ENCODE results near the gene CLIC5. TPM values are rescaled to one million over a fixed set of nuclear protein-coding genes. Genes with fewer than 3 reads are reported as not detected.

Gene CLIC5
- total RNA-seq, 2 experiments from 2014 or later, result 0.03 to 0.08 TPM

DNA sequence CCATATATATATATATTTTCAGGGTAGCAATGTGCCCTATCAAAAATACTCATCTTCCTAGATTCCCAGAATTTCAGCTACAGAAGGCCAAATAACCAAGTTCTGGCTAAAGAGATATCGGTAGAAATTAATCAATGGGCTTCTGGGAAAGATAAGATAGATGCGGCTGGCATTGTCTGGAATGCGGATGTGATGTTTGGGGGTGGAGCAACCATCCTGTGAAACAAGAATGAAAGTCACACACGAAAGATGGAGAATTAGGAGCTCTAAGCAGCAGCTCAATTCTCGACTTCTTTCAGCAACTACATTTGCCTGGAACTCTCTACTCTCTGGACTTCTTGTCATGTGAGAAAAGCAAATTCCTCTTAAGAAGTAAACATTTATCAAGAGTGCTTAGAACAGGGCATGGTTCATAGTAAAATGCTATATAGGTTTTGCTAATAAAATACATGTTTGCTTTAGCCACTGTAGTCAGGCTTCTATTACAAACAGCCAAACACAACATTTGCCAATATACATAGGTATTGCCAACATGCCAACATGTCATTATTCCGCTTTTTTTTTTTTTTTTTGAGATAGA is 90.8 kb downstream of the CLIC5 start:
- Histone ChIP-seq H3K4me1 (ENCODE audit: insufficient read depth, low read length, poor library complexity, severe bottlenecking) (no peaks in the 10 kb centered on the region), H3K9me2 (ENCODE audit: insufficient read depth, low read length) (no peaks in the 10 kb centered on the region), H3K36me3 (ENCODE audit: insufficient read depth, low read length) (no peaks in the 10 kb centered on the region), H3K9me3 (ENCODE audit: low read length) (no peaks in the 10 kb centered on the region), H3K4me2 (ENCODE audit: low read length) (no peak overlapping the region), H4K20me1 (ENCODE audit: insufficient read depth, low read length) (no peaks in the 10 kb centered on the region), H2AFZ (ENCODE audit: low read length) (no peak overlapping the region), H3K27ac (ENCODE audit: low read depth, low read length, poor library complexity, severe bottlenecking) (no peak overlapping the region), H3K79me2 (ENCODE audit: insufficient read depth, low read depth, low read length) (no peaks in the 10 kb centered on the region), H3K4me3 (ENCODE audit: low read depth, low read length, poor library complexity, severe bottlenecking) (no peak overlapping the region)
- POLR2A ChIA-PET, result interaction anchor here (0.6 kb wide), 1 partner anchor 20 kb away, joined by 3 read pairs; no protein-coding TSS in a partner anchor
- CTCF ChIA-PET (ENCODE audit: unreplicated experiment), result no interaction called here
- no TSS peak for BruUV-seq (replicated peaks)
- TF ChIP-seq, protein P1, sequence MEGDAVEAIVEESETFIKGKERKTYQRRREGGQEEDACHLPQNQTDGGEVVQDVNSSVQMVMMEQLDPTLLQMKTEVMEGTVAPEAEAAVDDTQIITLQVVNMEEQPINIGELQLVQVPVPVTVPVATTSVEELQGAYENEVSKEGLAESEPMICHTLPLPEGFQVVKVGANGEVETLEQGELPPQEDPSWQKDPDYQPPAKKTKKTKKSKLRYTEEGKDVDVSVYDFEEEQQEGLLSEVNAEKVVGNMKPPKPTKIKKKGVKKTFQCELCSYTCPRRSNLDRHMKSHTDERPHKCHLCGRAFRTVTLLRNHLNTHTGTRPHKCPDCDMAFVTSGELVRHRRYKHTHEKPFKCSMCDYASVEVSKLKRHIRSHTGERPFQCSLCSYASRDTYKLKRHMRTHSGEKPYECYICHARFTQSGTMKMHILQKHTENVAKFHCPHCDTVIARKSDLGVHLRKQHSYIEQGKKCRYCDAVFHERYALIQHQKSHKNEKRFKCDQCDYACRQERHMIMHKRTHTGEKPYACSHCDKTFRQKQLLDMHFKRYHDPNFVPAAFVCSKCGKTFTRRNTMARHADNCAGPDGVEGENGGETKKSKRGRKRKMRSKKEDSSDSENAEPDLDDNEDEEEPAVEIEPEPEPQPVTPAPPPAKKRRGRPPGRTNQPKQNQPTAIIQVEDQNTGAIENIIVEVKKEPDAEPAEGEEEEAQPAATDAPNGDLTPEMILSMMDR (conservative IDR thresholded peaks at IDR 0.05; ENCODE audit: low read length), result no peak
- TF ChIP-seq EZH2phosphoT487 (IDR thresholded peaks at IDR 0.05; ENCODE audit: borderline replicate concordance, low read depth, low read length), result no peak
- DNase-seq (ENCODE audit: low spot score), result no peak
- intact Hi-C loops (cut with micrococcal nuclease; ENCODE audit: unreplicated experiment), result loop anchor here (5.0 to 10.0 kb wide), 4 partner anchors 210 to 1333 kb away; no protein-coding TSS in a partner anchor

DNA sequence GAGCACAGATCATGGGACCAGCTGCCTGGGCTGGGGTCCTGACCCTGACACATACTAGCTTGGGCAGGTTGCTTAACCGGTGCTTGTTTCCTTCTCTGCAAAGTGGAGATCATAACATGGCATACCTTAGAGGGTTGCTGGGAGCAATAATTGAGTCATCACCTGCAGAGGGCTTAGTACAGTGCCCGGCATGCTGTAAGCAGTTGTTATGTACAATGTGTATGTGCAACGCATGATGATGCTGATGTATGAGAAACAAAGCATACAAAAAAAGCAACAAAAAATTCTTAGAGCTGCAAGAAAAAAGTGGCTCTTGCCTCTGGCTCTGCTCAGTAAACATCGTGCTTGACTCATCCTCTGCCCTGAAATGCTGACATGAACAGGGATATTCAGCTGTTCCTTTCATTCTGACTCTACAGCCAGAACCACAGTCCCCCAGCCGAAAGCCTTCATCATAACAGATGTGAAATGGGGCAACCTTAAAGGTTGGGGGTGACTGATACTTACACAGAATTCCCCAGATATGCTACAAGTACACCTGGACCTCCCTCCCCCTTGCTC is 91.7 kb downstream of the CLIC5 start:
- DNase-seq (ENCODE audit: low spot score), result no peak
- intact Hi-C loops (cut with micrococcal nuclease; ENCODE audit: unreplicated experiment), result loop anchor here (5.0 to 10.0 kb wide), 4 partner anchors 209 to 1332 kb away; no protein-coding TSS in a partner anchor
- Histone ChIP-seq H3K27ac (ENCODE audit: low read depth, low read length, poor library complexity, severe bottlenecking) (no peak overlapping the region), H3K4me1 (ENCODE audit: insufficient read depth, low read length, poor library complexity, severe bottlenecking) (no peaks in the 10 kb centered on the region), H3K9me3 (ENCODE audit: low read length) (no peaks in the 10 kb centered on the region), H3K4me2 (ENCODE audit: low read length) (no peak overlapping the region), H2AFZ (ENCODE audit: low read length) (no peak overlapping the region), H3K79me2 (ENCODE audit: insufficient read depth, low read depth, low read length) (no peaks in the 10 kb centered on the region), H3K4me3 (ENCODE audit: low read depth, low read length, poor library complexity, severe bottlenecking) (no peak overlapping the region), H3K9me2 (ENCODE audit: insufficient read depth, low read length) (no peaks in the 10 kb centered on the region), H4K20me1 (ENCODE audit: insufficient read depth, low read length) (no peaks in the 10 kb centered on the region), H3K36me3 (ENCODE audit: insufficient read depth, low read length) (no peaks in the 10 kb centered on the region)
- ChIA-PET CTCF (ENCODE audit: unreplicated experiment) (no interaction called here), POLR2A (no interaction called here)
- no TSS peak for BruUV-seq (replicated peaks)
- TF ChIP-seq EZH2phosphoT487 (IDR thresholded peaks at IDR 0.05; ENCODE audit: borderline replicate concordance, low read depth, low read length), result no peak
- TF ChIP-seq, protein P1 (conservative IDR thresholded peaks at IDR 0.05; ENCODE audit: low read length), result no peak

GRCh38 chr6:45922728-45923351 is 92.8 kb downstream of the CLIC5 start:
- Histone ChIP-seq H3K79me2 (ENCODE audit: insufficient read depth, low read depth, low read length) (no peaks in the 10 kb centered on the region), H3K9me2 (ENCODE audit: insufficient read depth, low read length) (no peaks in the 10 kb centered on the region), H3K4me2 (ENCODE audit: low read length) (no peak overlapping the region), H3K36me3 (ENCODE audit: insufficient read depth, low read length) (no peaks in the 10 kb centered on the region), H3K27ac (ENCODE audit: low read depth, low read length, poor library complexity, severe bottlenecking) (no peak overlapping the region), H4K20me1 (ENCODE audit: insufficient read depth, low read length) (no peaks in the 10 kb centered on the region), H2AFZ (ENCODE audit: low read length) (no peak overlapping the region), H3K4me3 (ENCODE audit: low read depth, low read length, poor library complexity, severe bottlenecking) (no peak overlapping the region), H3K4me1 (ENCODE audit: insufficient read depth, low read length, poor library complexity, severe bottlenecking) (no peaks in the 10 kb centered on the region), H3K9me3 (ENCODE audit: low read length) (no peaks in the 10 kb centered on the region)
- BruUV-seq (replicated peaks), result no TSS peak
- TF ChIP-seq EZH2phosphoT487 (IDR thresholded peaks at IDR 0.05; ENCODE audit: borderline replicate concordance, low read depth, low read length), result no peak
- TF ChIP-seq, protein P1 (conservative IDR thresholded peaks at IDR 0.05; ENCODE audit: low read length), result peak; percentile 81
- intact Hi-C loops (cut with micrococcal nuclease; ENCODE audit: unreplicated experiment), result loop anchor here (1.0 to 10.0 kb wide), 5 partner anchors 208 to 1331 kb away; no protein-coding TSS in a partner anchor
- ChIA-PET POLR2A (interaction anchor here (0.6 kb wide), 1 partner anchor 274 kb away, joined by 3 read pairs; no protein-coding TSS in a partner anchor), CTCF (ENCODE audit: unreplicated experiment) (no interaction called here)
- DNase-seq (ENCODE audit: low spot score), result peak; percentile 39
